Naive thymus-derived CD8-positive, alpha-beta T cell (primary cell): Measurements from ENCODE around the gene PIH1D2. TPM values are rescaled to one million over a fixed set of nuclear protein-coding genes. Genes with fewer than 3 reads are reported as not detected.
"Not testable (repeated sequence)": the region's sequence is repeated elsewhere in the genome, so short reads cannot be mapped to it uniquely, and the experiment has no call there.

Source experiments
- ATAC-seq, 2 donors: fragments of 150-1000 bp; cut with Tn5 transposase in 1 of 2; sonication (Bioruptor Pico), chemical (Tn5 transposase) in 1 of 2; 1 replicate in 1 of 2; 2 replicates in 1 of 2; pipeline ENCODE4 v1.10.0; 2021; ENCODE audit warnings: mild to moderate bottlenecking in 2 of 2, moderate library complexity in 2 of 2
- POLR2A ChIA-PET: fragments of 350-600 bp; sonication (Branson Sonifier 250); formaldehyde crosslinking; loops from one replicate; lab custom pipeline; 2021; ENCODE audit warnings: antibody characterized with exemption; lab: Charles Lee
- DNase-seq, 10 donors: peaks; one replicate each; pipeline versions ENCODE4 v3.0.0 to v3.0.0-alpha.2; 2020 to 2022
- H3K27ac Mint-ChIP-seq, 10 donors: one replicate each; pipeline ENCODE4 v1.8.0; 2020 to 2022; ENCODE audit warnings: mild to moderate bottlenecking in 10 of 10, mixed read lengths in 10 of 10, moderate library complexity in 4 of 10, inconsistent platforms in 1 of 10
- H3K27me3 Mint-ChIP-seq, 5 donors: one replicate each; pipeline ENCODE4 v1.8.0; 2021 to 2022; ENCODE audit warnings: mixed read lengths in 5 of 5
- H3K36me3 Mint-ChIP-seq, 3 donors: one replicate each; pipeline ENCODE4 v1.8.0; 2020 to 2022; ENCODE audit warnings: mixed read lengths in 3 of 3, mild to moderate bottlenecking in 2 of 3, inconsistent platforms in 1 of 3
- H3K4me1 Mint-ChIP-seq, 4 donors: one replicate each; pipeline ENCODE4 v1.8.0; 2021 to 2022; ENCODE audit warnings: mixed read lengths in 4 of 4
- H3K4me3 Mint-ChIP-seq, 10 donors: one replicate each; pipeline ENCODE4 v1.8.0; 2020 to 2022; ENCODE audit warnings: mild to moderate bottlenecking in 10 of 10, mixed read lengths in 10 of 10, moderate library complexity in 6 of 10, inconsistent platforms in 1 of 10
- H3K9me3 Mint-ChIP-seq, 9 donors: one replicate each; pipeline ENCODE4 v1.8.0; 2020 to 2022; ENCODE audit warnings: mixed read lengths in 9 of 9, mild to moderate bottlenecking in 3 of 9, inconsistent platforms in 1 of 9, moderate library complexity in 1 of 9
- polyA plus RNA-seq, 3 donors: library from polyadenylated mRNA; unstranded; fragments of 300-500 nt; fragmentation: Illumina TruSeq; gene quantifications; one replicate each; pipeline ENCODE4 v1.2.3, GENCODE V29; 2021
- total RNA-seq, 8 experiments: library from RNA in 2 of 8; stranded (reverse) in 2 of 8; gene quantifications; one replicate each; pipeline ENCODE4 v1.2.3 and lab custom pipeline; 2021 to 2026

Gene PIH1D2
- total and polyA plus RNA-seq, 5 experiments from 2014 or later, result 0.50 to 0.87 TPM; not detected in 3

DNA sequence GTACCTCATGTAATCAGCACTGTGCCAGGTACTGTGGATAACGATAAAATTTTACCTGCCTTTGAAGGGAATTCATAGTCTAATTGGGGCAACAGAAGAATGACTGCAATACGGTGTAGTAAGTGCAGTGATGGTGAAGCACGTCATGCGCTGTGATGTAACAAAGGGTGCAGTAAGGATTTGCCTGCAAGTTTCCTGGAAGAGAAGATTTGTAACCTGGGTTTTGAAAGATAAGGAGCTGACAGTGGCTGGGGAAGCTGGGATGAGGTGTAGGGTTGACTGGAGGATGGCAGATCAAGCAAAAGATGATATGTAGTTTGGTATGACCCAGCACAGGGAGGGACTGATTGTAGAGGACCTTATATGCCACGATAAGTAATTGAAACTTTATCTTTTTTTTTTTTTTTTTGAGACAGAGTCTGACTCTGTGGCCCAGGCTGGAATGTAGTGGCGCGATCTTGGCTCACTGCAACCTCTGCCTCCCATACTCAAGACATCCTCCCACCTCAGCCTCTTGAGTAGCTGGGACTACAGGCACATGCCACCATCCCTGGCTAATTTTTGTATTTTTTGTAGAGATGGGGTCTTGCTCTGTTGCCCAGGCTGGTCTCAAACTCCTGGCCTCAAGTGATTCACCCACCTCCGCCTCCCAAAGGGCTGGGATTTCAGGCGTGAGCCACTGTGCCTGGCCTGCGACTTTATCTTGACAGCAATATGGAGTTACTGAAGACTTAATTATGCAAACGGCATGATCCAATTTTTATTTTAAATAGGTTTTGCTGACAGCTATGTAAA lies 24.1 kb upstream of the PIH1D2 start:
- no peak overlapping the region for H3K4me3 Mint-ChIP-seq
- DNase-seq (no peak), ATAC-seq (no peak)
- no peaks in the 10 kb centered on the region for H3K27me3 Mint-ChIP-seq
- peak overlapping the region in 2 of 10 donors; percentile 13 to 33 for H3K27ac Mint-ChIP-seq
- H3K4me1 Mint-ChIP-seq, result peaks cover 0 to 7% (median 0%) of the 10 kb centered on the region in 4 donors
- POLR2A ChIA-PET, result no interaction called here
- peaks cover 8 to 54% (median 16%) of the 10 kb centered on the region in 3 donors for H3K36me3 Mint-ChIP-seq
- H3K9me3 Mint-ChIP-seq, result no peaks in the 10 kb centered on the region

DNA sequence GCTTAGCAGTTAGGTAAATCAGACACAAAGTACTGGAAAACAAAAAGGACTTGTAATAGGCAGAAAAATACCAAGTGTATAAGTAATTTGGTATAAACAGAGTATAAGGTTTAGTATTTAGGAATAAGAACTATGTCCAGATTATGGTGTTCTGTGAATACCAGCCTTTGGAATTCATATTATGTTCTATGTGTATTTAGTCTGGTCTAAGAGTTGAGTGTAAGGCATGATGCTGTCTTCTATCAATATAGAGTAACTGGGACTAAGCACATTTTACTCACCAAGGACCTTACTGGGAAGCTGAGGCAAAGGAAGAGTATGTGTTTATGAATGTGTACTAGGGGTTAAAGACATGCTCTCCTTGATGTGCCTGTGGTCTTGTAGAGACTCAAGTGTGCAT lies 22.4 kb upstream of the PIH1D2 start:
- DNase-seq (no peak), ATAC-seq (no peak)
- no peaks in the 10 kb centered on the region for H3K27me3 Mint-ChIP-seq
- peaks cover 0 to 12% (median 3%) of the 10 kb centered on the region in 4 donors for H3K4me1 Mint-ChIP-seq
- no peak overlapping the region for H3K27ac Mint-ChIP-seq
- H3K9me3 Mint-ChIP-seq, result no peaks in the 10 kb centered on the region
- POLR2A ChIA-PET, result interaction anchor here (0.7 kb wide), 1 partner anchor 1121 kb away, joined by 4 read pairs; no protein-coding TSS in a partner anchor
- H3K36me3 Mint-ChIP-seq, result peaks cover 17 to 68% (median 20%) of the 10 kb centered on the region in 3 donors
- no peak overlapping the region for H3K4me3 Mint-ChIP-seq

- not testable (repeated sequence) for H3K27ac Mint-ChIP-seq, ATAC-seq
- H3K36me3 Mint-ChIP-seq, result peaks cover 21 to 73% (median 21%) of the 10 kb centered on the region in 3 donors
These were observed 21.5 kb upstream of the PIH1D2 start for GRCh38 chr11:112095302-112095701.

DNA sequence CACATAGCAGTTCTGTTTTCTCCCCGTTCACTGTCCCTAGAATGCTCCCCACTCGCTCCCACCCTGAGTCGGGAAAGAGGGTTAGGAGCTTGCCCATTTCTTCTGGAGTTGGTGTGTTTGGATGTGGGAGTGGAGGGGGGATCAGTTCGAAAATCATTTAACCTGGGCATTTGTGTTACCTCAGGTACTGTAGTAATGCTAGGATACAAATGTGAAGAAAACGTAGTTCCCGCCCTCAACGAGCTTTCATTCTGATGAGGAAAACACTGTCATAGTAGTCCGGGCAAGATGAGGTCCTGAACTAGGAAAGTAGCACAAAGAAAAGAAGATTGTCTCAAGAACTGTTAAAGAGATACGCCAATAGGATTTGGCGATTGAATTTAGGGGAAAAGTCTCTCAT lies 13.4 kb upstream of the PIH1D2 start:
- POLR2A ChIA-PET, result interaction anchor here (0.9 to 1.9 kb wide), 9 partner anchors 11 to 1658 kb away, joined by 3 to 11 read pairs (median 4); partner anchors contain the start of genes ALG9, FDX1, NKAPD1 and PIH1D2
- Mint-ChIP-seq H3K9me3 (no peaks in the 10 kb centered on the region), H3K27ac (peak overlapping the region; percentile 97 to 99 (median 99)), H3K27me3 (peaks cover 0 to 3% (median 0%) of the 10 kb centered on the region in 5 donors), H3K4me3 (peak overlapping the region; percentile 93 to 100 (median 99)), H3K4me1 (peaks cover 47 to 58% (median 52%) of the 10 kb centered on the region in 4 donors), H3K36me3 (peaks cover 21 to 88% (median 24%) of the 10 kb centered on the region in 3 donors)
- ATAC-seq (no peak), DNase-seq (no peak)

More at GRCh38 chr11:112095302-112095701, 21.5 kb upstream of the PIH1D2 start:
- H3K4me3 Mint-ChIP-seq, H3K27me3 Mint-ChIP-seq, DNase-seq, H3K9me3 Mint-ChIP-seq, POLR2A ChIA-PET: not testable (repeated sequence)
- peaks cover 0 to 12% (median 6%) of the 10 kb centered on the region in 4 donors for H3K4me1 Mint-ChIP-seq

DNA sequence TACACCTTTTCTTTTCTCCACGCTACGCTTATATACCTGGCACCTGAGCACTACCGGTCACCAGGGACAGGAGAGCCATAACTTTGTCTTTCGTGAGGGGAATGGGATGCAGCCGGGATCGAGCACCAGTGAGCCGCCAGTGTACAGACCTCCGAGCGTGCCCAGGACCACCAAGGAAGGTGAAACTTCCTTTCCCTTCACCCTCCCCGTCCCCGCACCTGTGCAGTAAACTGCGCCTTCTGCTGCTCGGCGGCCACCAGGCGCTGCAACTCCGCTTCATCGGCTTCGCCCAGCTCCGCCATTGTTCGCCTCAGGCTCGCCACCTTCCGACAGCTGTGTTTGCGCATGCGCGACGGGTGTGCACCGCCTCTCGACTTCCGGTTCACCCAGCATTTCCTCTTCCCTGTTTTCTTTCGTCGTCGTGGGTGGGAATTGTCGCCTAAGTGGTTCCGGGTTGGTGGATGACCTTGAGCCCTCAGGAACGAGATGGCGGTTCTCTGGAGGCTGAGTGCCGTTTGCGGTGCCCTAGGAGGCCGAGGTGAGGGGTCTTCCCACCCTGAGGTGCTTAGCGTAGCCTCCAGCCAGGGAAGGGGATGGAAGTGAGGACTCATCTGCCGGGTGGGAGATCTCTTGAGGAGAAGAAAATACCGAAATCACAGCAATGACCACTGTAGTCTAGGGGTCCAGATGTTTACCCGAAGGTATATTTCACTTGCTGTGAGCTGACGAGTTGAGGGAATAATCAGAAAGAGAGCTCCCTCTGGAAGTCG lies 12.8 kb upstream of the PIH1D2 start, which contains the start of the genes SDHD and TIMM8B:
TSS of gene SDHD (plus strand) at position 452 of the 770 bp plus-strand sequence. CDS start at position 487, 35 bp downstream.
TSS of gene TIMM8B (minus strand) at position 335 of the 770 bp plus-strand sequence. CDS start at position 302, 33 bp downstream.
- ATAC-seq (peak; percentile 92 to 94), DNase-seq (peak; percentile 93 to 98 (median 96))
- Mint-ChIP-seq H3K27me3 (peaks cover 0 to 3% (median 0%) of the 10 kb centered on the region in 5 donors), H3K36me3 (peaks cover 23 to 87% (median 24%) of the 10 kb centered on the region in 3 donors), H3K9me3 (no peaks in the 10 kb centered on the region), H3K4me3 (peak within 1 kb of the TSS; percentile 93 to 100 (median 99)), H3K4me1 (peaks cover 47 to 58% (median 52%) of the 10 kb centered on the region in 4 donors), H3K27ac (peak within 1 kb of the TSS; percentile 97 to 99 (median 99))
- POLR2A ChIA-PET, result interaction anchor here (0.9 to 1.9 kb wide), 8 partner anchors 11 to 1657 kb away, joined by 3 to 11 read pairs (median 4); partner anchors contain the start of genes ALG9, FDX1, NKAPD1 and PIH1D2

GRCh38 chr11:112085822-112086421 lies 12.1 kb upstream of the PIH1D2 start:
- Mint-ChIP-seq H3K27me3 (peaks cover 0 to 3% (median 0%) of the 10 kb centered on the region in 5 donors), H3K9me3 (no peaks in the 10 kb centered on the region), H3K4me3 (peak overlapping the region; percentile 93 to 100 (median 99)), H3K27ac (peak overlapping the region; percentile 97 to 99 (median 99)), H3K36me3 (peaks cover 17 to 84% (median 20%) of the 10 kb centered on the region in 3 donors), H3K4me1 (peaks cover 44 to 54% (median 51%) of the 10 kb centered on the region in 4 donors)
- peak in 2 of 10 donors; percentile 2 to 13 for DNase-seq
- POLR2A ChIA-PET, result interaction anchor here (0.9 to 1.9 kb wide), 6 partner anchors 12 to 1656 kb away, joined by 3 to 11 read pairs (median 6); partner anchors contain the start of genes ALG9, FDX1, NKAPD1 and PIH1D2
- ATAC-seq, result no peak

GRCh38 chr11:112082729-112083128 lies 8.9 kb upstream of the PIH1D2 start:
- Mint-ChIP-seq H3K27me3 (peaks cover 0 to 3% (median 0%) of the 10 kb centered on the region in 5 donors), H3K9me3 (no peaks in the 10 kb centered on the region), H3K4me3 (no peak overlapping the region), H3K36me3 (peaks cover 11 to 82% (median 13%) of the 10 kb centered on the region in 3 donors), H3K27ac (peak overlapping the region in 5 of 10 donors; percentile 15 to 44 (median 34)), H3K4me1 (peaks cover 26 to 31% (median 28%) of the 10 kb centered on the region in 4 donors)
- no peak for ATAC-seq
- POLR2A ChIA-PET, result no interaction called here
- no peak for DNase-seq

- DNase-seq (no peak), ATAC-seq (no peak)
- peaks cover 0 to 55% (median 10%) of the 10 kb centered on the region in 3 donors for H3K36me3 Mint-ChIP-seq
- no peaks in the 10 kb centered on the region for H3K9me3 Mint-ChIP-seq
- peaks cover 0 to 2% (median 0%) of the 10 kb centered on the region in 4 donors for H3K4me1 Mint-ChIP-seq
- H3K27ac Mint-ChIP-seq, result no peak overlapping the region
- H3K4me3 Mint-ChIP-seq, result no peak overlapping the region
- POLR2A ChIA-PET, result no interaction called here
- no peaks in the 10 kb centered on the region for H3K27me3 Mint-ChIP-seq
These were observed 10.9 kb downstream of the PIH1D2 start for GRCh38 chr11:112062923-112063322.

DNA sequence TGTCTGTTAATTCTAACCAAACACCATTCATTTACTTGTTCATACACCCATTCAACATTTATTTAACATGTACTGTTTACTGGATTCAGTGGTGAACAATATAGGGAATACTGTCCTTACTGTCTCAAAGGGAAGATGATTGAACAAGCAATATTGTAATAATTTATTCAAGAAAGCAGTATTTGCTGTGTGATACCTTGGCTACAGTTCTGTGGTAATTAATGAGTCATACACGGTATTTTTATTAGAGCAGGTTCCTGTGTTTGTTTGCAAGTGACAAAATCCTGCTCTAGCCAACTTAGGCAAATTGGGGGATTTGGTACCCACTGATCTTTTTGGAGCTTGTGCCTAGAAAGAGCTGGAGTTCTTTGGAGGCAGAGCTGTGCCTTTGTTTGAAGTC lies 15.7 kb downstream of the PIH1D2 start:
- H3K27me3 Mint-ChIP-seq, result no peaks in the 10 kb centered on the region
- H3K27ac Mint-ChIP-seq, result no peak overlapping the region
- H3K36me3 Mint-ChIP-seq, result peaks cover 0 to 79% (median 22%) of the 10 kb centered on the region in 3 donors
- H3K4me3 Mint-ChIP-seq, result no peak overlapping the region
- H3K9me3 Mint-ChIP-seq, result no peaks in the 10 kb centered on the region
- no peaks in the 10 kb centered on the region for H3K4me1 Mint-ChIP-seq
- POLR2A ChIA-PET, result no interaction called here
- no peak for ATAC-seq
- no peak for DNase-seq

GRCh38 chr11:112057170-112057569 lies 16.6 kb downstream of the PIH1D2 start:
- DNase-seq, result no peak
- peak overlapping the region in 2 of 10 donors; percentile 24 to 25 for H3K27ac Mint-ChIP-seq
- no peaks in the 10 kb centered on the region for H3K9me3 Mint-ChIP-seq
- no peak overlapping the region for H3K4me3 Mint-ChIP-seq
- no peaks in the 10 kb centered on the region for H3K27me3 Mint-ChIP-seq
- H3K36me3 Mint-ChIP-seq, result peaks cover 0 to 79% (median 24%) of the 10 kb centered on the region in 3 donors
- ATAC-seq, result no peak
- POLR2A ChIA-PET, result no interaction called here
- H3K4me1 Mint-ChIP-seq, result peaks cover 0 to 1% (median 0%) of the 10 kb centered on the region in 4 donors

- Mint-ChIP-seq H3K36me3 (peaks cover 4 to 88% (median 41%) of the 10 kb centered on the region in 3 donors), H3K4me1 (peaks cover 4 to 38% (median 12%) of the 10 kb centered on the region in 4 donors), H3K9me3 (no peaks in the 10 kb centered on the region), H3K27ac (peak overlapping the region in 1 of 10 donors; percentile 41), H3K4me3 (no peak overlapping the region), H3K27me3 (no peaks in the 10 kb centered on the region)
- DNase-seq (no peak), ATAC-seq (no peak)
- POLR2A ChIA-PET, result no interaction called here
These were observed 22.0 kb downstream of the PIH1D2 start for GRCh38 chr11:112051768-112052167.
